Epithelial cell of proximal tubule (primary cell): Measurements from ENCODE around the gene HNRNPAB. TPM values are rescaled to one million over a fixed set of nuclear protein-coding genes. Genes with fewer than 3 reads are reported as not detected.
"Not testable (repeated sequence)": the region's sequence is repeated elsewhere in the genome, so short reads cannot be mapped to it uniquely, and the experiment has no call there.

Source experiments
- DNase-seq: peaks from one replicate; pipeline ENCODE4 v3.0.0-alpha.2; 2011; ENCODE audit warnings: low read depth
- H3K4me3 ChIP-seq: 2 replicates; pipeline ENCODE4 v1.5.1; 2011; ENCODE audit warnings: low read depth, mild to moderate bottlenecking, low read length
- total RNA-seq: library from RNA; depleted of rRNA; stranded (reverse); fragments of >200 nt; gene quantifications from 2 replicates; pipeline ENCODE4 v1.2.3, GENCODE V29; 2015
- TF ChIP-seq, protein P1 (sequence below): conservative IDR thresholded peaks from 2 replicates; pipeline ENCODE4 v1.5.1; 2012; ENCODE audit warnings: low read depth, mild to moderate bottlenecking, low read length

Gene HNRNPAB
- total RNA-seq, 1 donor from 2014 or later: 189 TPM

DNA sequence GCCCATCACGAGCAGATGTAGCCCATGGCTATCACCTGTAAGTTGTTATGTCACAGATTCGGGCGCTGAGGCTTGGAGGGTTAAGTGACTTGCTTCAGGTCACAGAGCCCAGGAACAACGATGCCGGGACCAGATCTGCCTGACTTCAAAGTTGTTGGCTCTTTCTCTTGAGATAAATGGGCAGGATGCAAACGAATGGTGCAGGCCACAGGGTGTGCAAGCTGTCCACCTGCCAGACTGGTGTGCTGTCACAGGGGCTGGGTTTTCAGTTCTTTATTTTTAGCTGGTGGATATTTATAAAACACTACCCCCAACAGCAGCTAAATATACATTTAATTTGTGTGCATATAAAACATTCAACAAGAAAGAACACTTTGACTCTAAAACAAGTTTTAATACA lies 45.9 kb downstream of the HNRNPAB start:
- no peak overlapping the region for H3K4me3 ChIP-seq
- no peak for DNase-seq
- TF ChIP-seq, protein P1, sequence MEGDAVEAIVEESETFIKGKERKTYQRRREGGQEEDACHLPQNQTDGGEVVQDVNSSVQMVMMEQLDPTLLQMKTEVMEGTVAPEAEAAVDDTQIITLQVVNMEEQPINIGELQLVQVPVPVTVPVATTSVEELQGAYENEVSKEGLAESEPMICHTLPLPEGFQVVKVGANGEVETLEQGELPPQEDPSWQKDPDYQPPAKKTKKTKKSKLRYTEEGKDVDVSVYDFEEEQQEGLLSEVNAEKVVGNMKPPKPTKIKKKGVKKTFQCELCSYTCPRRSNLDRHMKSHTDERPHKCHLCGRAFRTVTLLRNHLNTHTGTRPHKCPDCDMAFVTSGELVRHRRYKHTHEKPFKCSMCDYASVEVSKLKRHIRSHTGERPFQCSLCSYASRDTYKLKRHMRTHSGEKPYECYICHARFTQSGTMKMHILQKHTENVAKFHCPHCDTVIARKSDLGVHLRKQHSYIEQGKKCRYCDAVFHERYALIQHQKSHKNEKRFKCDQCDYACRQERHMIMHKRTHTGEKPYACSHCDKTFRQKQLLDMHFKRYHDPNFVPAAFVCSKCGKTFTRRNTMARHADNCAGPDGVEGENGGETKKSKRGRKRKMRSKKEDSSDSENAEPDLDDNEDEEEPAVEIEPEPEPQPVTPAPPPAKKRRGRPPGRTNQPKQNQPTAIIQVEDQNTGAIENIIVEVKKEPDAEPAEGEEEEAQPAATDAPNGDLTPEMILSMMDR: no peak

DNA sequence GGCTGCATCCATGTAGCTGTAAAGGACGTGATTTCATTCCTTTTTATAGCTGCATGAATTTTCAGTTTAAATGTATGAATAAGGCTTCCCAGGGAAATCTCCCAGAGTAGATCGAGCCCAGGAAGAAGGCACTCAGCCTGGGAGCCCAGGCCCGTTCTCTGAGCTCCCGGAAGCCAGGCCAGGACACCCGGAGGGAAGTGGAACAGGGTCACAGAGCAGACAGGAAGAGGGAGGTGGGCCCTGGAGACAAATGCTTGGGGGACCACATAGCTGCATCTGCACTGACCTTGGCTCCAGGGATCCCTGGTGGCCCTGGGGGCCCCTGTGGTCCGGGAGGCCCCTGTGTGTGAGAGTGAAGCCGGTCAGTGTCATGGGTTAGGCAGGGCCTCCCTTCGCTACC lies 47.9 kb downstream of the HNRNPAB start:
- H3K4me3 ChIP-seq: no peak overlapping the region
- no peak for DNase-seq
- TF ChIP-seq, protein P1: no peak

DNA sequence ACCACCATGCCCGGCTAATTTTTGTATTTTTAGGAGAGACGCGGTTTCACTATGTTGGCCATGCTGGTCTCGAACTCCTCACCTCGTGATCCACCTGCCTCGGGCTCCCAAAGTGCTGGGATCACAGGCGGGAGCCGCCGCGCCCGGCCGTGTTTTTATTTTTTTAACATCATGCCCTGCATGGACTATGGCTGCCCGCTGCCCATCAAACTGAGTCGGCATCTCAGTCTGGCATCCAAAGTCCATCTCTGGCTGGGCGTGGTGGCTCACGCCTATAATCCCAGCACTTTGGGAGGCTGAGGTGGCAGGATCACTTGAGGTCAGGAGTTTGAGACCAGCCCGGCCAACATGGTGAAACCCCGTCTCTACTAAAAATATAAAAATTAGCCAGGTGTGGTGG lies 49.3 kb downstream of the HNRNPAB start:
- not testable (repeated sequence) for H3K4me3 ChIP-seq, DNase-seq

DNA sequence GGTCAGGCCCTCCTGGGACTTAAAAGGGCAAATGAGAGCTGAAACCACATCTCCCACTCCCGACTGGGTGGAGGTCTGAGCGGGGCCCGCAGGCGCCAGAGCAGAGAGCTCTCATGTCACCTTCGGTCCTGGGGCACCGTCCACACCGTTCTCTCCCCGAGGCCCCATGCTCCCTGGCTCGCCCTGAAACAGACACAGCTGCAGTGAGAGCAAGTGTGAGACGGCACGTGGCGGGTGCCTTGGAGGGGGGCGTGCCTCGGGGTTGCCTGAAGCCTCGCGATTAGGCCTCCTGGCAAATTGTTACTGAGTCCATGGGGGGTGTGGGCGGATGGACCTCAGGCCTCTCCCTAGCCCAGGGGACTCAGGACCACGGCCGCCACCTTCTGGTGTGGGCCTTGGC lies 52.4 kb downstream of the HNRNPAB start:
- no peak for DNase-seq
- TF ChIP-seq, protein P1: no peak
- H3K4me3 ChIP-seq: no peak overlapping the region

DNA sequence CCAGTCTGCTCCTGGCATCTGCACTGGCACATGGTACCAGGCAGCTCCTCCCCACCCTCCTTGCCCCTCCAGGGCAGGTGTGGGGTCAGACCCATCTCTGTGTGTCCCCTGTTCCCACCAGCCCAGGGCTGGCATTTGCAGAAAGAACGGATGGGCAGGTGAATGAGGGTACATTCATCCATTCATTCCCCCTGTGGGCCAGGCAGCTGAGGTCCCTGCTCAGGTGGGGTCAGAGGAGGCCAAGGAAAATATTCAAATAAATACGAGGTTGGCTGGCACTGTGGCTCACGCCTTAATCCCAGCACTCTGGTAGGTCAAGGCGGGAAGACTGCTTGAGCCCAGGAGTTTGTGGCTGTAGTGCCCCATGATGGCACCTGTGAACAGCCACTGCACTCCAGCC lies 53.3 kb downstream of the HNRNPAB start:
- DNase-seq: no peak
- no peak overlapping the region for H3K4me3 ChIP-seq
- TF ChIP-seq, protein P1: no peak

DNA sequence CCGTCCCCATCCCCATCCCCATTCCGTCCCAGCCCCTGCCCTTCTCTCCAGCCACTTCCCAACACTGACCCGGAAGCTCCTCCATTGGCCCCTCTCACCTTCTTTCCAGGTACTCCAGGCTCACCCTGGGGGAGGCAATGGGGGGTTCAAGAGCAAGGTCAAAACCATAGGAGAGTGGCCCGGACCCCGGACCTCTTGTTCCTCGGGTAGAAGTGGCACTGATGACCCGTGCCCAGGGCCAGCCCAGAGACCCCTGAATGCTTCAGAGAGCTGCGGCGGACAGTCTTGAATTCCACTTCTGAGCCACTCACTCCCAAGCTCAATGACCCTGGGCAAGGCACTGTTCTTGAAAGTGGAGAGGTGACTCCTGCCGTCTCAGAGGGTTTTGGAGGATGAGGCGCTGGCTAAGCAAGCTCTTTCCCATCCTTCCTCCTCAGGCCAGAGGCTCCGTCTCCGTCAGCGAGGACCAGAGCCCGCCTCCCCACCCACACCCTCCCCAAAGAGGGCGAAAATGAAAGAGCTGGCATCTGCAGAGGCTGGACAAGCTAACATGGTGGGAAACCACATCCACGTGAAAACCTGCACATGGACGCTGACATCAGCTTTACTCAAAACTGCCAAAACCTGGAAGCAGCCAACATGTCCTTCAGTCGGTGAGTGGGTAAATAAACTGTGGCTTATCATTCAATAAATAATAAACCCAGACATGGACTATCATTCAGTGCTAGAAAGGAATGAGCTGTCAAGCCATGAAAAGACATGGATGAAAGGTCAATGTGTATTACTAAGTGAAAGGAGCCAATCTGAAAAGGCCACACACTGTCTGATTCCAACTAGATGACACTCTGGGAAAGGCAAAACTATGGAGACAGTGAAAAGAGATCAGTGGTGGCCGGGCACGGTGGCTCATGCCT lies 55.5 kb downstream of the HNRNPAB start:
- TF ChIP-seq, protein P1: no peak
- H3K4me3 ChIP-seq: no peak overlapping the region
- no peak for DNase-seq

Other genes with a start within 250 kb of the HNRNPAB start
- gene PROP1, start 208.3 kb upstream of the HNRNPAB start, total RNA-seq: not detected in 2 replicates
- gene N4BP3, start 91.0 kb upstream of the HNRNPAB start, total RNA-seq: 3.1 and 4.3 TPM in 2 replicates
- 23.4 and 31.5 TPM in 2 replicates for gene RMND5B, start 73.5 kb upstream of the HNRNPAB start, total RNA-seq
- gene NHP2, start 50.6 kb upstream of the HNRNPAB start, total RNA-seq: 392 and 572 TPM in 2 replicates
- not detected in 2 replicates for gene GMCL2, start 17.2 kb upstream of the HNRNPAB start, total RNA-seq
- 14.9 and 17.0 TPM in 2 replicates for gene PHYKPL, start 28.3 kb downstream of the HNRNPAB start, total RNA-seq